Measurements from ENCODE around the gene BRMS1.

Gene BRMS1

GRCh38 chr11:66335531-66336233 lies 9.2 kb downstream of the BRMS1 start:
- Histone ChIP-seq H3K9ac (ENCODE audit: low read length) (no peak overlapping the region), H2AK5ac (ENCODE audit: low read length) (peak overlapping the region; percentile 60), H3K18ac (ENCODE audit: low read length) (peak overlapping the region; percentile 83), H4K8ac (ENCODE audit: low read depth, low read length) (peak overlapping the region; percentile 61), H2AFZ (ENCODE audit: insufficient read depth, low read length, poor library complexity) (peak overlapping the region; percentile 6), H2BK5ac (ENCODE audit: low read depth, low read length, poor library complexity) (peak overlapping the region; percentile 55), H3K4ac (ENCODE audit: low read depth, low read length) (peak overlapping the region; percentile 30), H3K4me1 (ENCODE audit: control insufficient read depth in 1 of 2, insufficient read depth in 2 of 2, low read length in 2 of 2) (peaks cover 13 to 15% of the 10 kb centered on the region in 2 experiments), H3K27ac (ENCODE audit: low read depth, low read length) (peak overlapping the region; percentile 52), H3K4me3 (ENCODE audit: low read depth, low read length) (peak overlapping the region; percentile 60), H3K36me3 (ENCODE audit: control insufficient read depth in 1 of 2, insufficient read depth in 2 of 2, low read length in 2 of 2) (peaks cover 33 to 43% of the 10 kb centered on the region in 2 experiments), H4K12ac (ENCODE audit: low read depth, low read length) (peak overlapping the region; percentile 39), H3K27me3 (ENCODE audit: insufficient read depth, low read length) (no peaks in the 10 kb centered on the region), H3K79me1 (ENCODE audit: low read length) (peaks cover 7% of the 10 kb centered on the region), H3K9me3 (ENCODE audit: insufficient read depth, low read depth, low read length) (no peaks in the 10 kb centered on the region), H3K79me2 (ENCODE audit: control insufficient read depth, insufficient read depth, low read length, poor library complexity) (peaks cover 4% of the 10 kb centered on the region), H3K23ac (ENCODE audit: low read length) (no peak overlapping the region), H3K14ac (ENCODE audit: low read length) (peak overlapping the region; percentile 92), H4K91ac (ENCODE audit: low read depth, low read length) (peak overlapping the region; percentile 71), H3K4me2 (ENCODE audit: low read length) (peak overlapping the region; percentile 84), H2BK12ac (ENCODE audit: low read length) (peak overlapping the region; percentile 58), H2BK120ac (ENCODE audit: insufficient read depth, low read length, poor library complexity) (peak overlapping the region; percentile 49)
- DNase-seq = peak in 1 of 2 donors; percentile 26
- WGBS (ENCODE audit: extremely low coverage, insufficient coverage, insufficient read length) = no CpG with 5 or more reads among the region's 35 CpGs

- peak overlapping the region; percentile 25 for H2BK12ac ChIP-seq (ENCODE audit: low read length)
- H3K79me2 ChIP-seq (ENCODE audit: control insufficient read depth, insufficient read depth, low read length, poor library complexity) = peaks cover 4% of the 10 kb centered on the region
- H3K36me3 ChIP-seq (ENCODE audit: control insufficient read depth in 1 of 2, insufficient read depth in 2 of 2, low read length in 2 of 2) = peaks cover 25 to 34% of the 10 kb centered on the region in 2 experiments
- no peaks in the 10 kb centered on the region for H3K27me3 ChIP-seq (ENCODE audit: insufficient read depth, low read length)
- H3K4me2 ChIP-seq (ENCODE audit: low read length) = peak overlapping the region; percentile 84
- H4K8ac ChIP-seq (ENCODE audit: low read depth, low read length) = no peak overlapping the region
- H4K91ac ChIP-seq (ENCODE audit: low read depth, low read length) = no peak overlapping the region
- no peak overlapping the region for H3K27ac ChIP-seq (ENCODE audit: low read depth, low read length)
- H3K4me1 ChIP-seq (ENCODE audit: control insufficient read depth in 1 of 2, insufficient read depth in 2 of 2, low read length in 2 of 2) = peaks cover 13 to 15% of the 10 kb centered on the region in 2 experiments
- H2AK5ac ChIP-seq (ENCODE audit: low read length) = peak overlapping the region; percentile 11
- H2AFZ ChIP-seq (ENCODE audit: insufficient read depth, low read length, poor library complexity) = no peak overlapping the region
- H3K23ac ChIP-seq (ENCODE audit: low read length) = no peak overlapping the region
- H3K79me1 ChIP-seq (ENCODE audit: low read length) = peaks cover 7% of the 10 kb centered on the region
- H3K4me3 ChIP-seq (ENCODE audit: low read depth, low read length) = no peak overlapping the region
- H4K12ac ChIP-seq (ENCODE audit: low read depth, low read length) = no peak overlapping the region
- DNase-seq = no peak
- no peaks in the 10 kb centered on the region for H3K9me3 ChIP-seq (ENCODE audit: insufficient read depth, low read depth, low read length)
- H2BK120ac ChIP-seq (ENCODE audit: insufficient read depth, low read length, poor library complexity) = no peak overlapping the region
- H3K9ac ChIP-seq (ENCODE audit: low read length) = no peak overlapping the region
- H3K14ac ChIP-seq (ENCODE audit: low read length) = no peak overlapping the region
- H2BK5ac ChIP-seq (ENCODE audit: low read depth, low read length, poor library complexity) = no peak overlapping the region
- no CpG with 5 or more reads among the region's 42 CpGs for WGBS (ENCODE audit: extremely low coverage, insufficient coverage, insufficient read length)
- no peak overlapping the region for H3K4ac ChIP-seq (ENCODE audit: low read depth, low read length)
- no peak overlapping the region for H3K18ac ChIP-seq (ENCODE audit: low read length)
Measured at GRCh38 chr11:66334605-66335442, 10.1 kb downstream of the BRMS1 start.

- H3K9ac ChIP-seq (ENCODE audit: low read length) = no peak overlapping the region
- H3K23ac ChIP-seq (ENCODE audit: low read length) = no peak overlapping the region
- H3K9me3 ChIP-seq (ENCODE audit: insufficient read depth, low read depth, low read length) = no peaks in the 10 kb centered on the region
- H3K14ac ChIP-seq (ENCODE audit: low read length) = no peak overlapping the region
- H3K36me3 ChIP-seq (ENCODE audit: control insufficient read depth in 1 of 2, insufficient read depth in 2 of 2, low read length in 2 of 2) = peaks cover 18 to 31% of the 10 kb centered on the region in 2 experiments
- no peak for DNase-seq
- H2BK120ac ChIP-seq (ENCODE audit: insufficient read depth, low read length, poor library complexity) = no peak overlapping the region
- no peak overlapping the region for H3K4me3 ChIP-seq (ENCODE audit: low read depth, low read length)
- no peaks in the 10 kb centered on the region for H3K27me3 ChIP-seq (ENCODE audit: insufficient read depth, low read length)
- no peak overlapping the region for H2AK5ac ChIP-seq (ENCODE audit: low read length)
- H3K4me2 ChIP-seq (ENCODE audit: low read length) = no peak overlapping the region
- no peak overlapping the region for H4K12ac ChIP-seq (ENCODE audit: low read depth, low read length)
- no peak overlapping the region for H3K27ac ChIP-seq (ENCODE audit: low read depth, low read length)
- H2BK5ac ChIP-seq (ENCODE audit: low read depth, low read length, poor library complexity) = no peak overlapping the region
- H2AFZ ChIP-seq (ENCODE audit: insufficient read depth, low read length, poor library complexity) = no peak overlapping the region
- H3K4me1 ChIP-seq (ENCODE audit: control insufficient read depth in 1 of 2, insufficient read depth in 2 of 2, low read length in 2 of 2) = peaks cover 13 to 15% of the 10 kb centered on the region in 2 experiments
- H3K79me1 ChIP-seq (ENCODE audit: low read length) = peaks cover 7% of the 10 kb centered on the region
- no peak overlapping the region for H4K8ac ChIP-seq (ENCODE audit: low read depth, low read length)
- H2BK12ac ChIP-seq (ENCODE audit: low read length) = no peak overlapping the region
- H4K91ac ChIP-seq (ENCODE audit: low read depth, low read length) = no peak overlapping the region
- H3K18ac ChIP-seq (ENCODE audit: low read length) = no peak overlapping the region
- no peak overlapping the region for H3K4ac ChIP-seq (ENCODE audit: low read depth, low read length)
- WGBS (ENCODE audit: extremely low coverage, insufficient coverage, insufficient read length) = no CpG with 5 or more reads among the region's 29 CpGs
- peaks cover 4% of the 10 kb centered on the region for H3K79me2 ChIP-seq (ENCODE audit: control insufficient read depth, insufficient read depth, low read length, poor library complexity)
Measured at GRCh38 chr11:66333896-66334604, 10.9 kb downstream of the BRMS1 start.

- Histone ChIP-seq H3K23ac (ENCODE audit: low read length) (no peak overlapping the region), H3K79me1 (ENCODE audit: low read length) (peaks cover 7% of the 10 kb centered on the region), H4K12ac (ENCODE audit: low read depth, low read length) (no peak overlapping the region), H2BK5ac (ENCODE audit: low read depth, low read length, poor library complexity) (no peak overlapping the region), H3K18ac (ENCODE audit: low read length) (no peak overlapping the region), H2BK12ac (ENCODE audit: low read length) (no peak overlapping the region), H4K8ac (ENCODE audit: low read depth, low read length) (no peak overlapping the region), H2AFZ (ENCODE audit: insufficient read depth, low read length, poor library complexity) (no peak overlapping the region), H4K91ac (ENCODE audit: low read depth, low read length) (no peak overlapping the region), H3K27ac (ENCODE audit: low read depth, low read length) (no peak overlapping the region), H3K36me3 (ENCODE audit: control insufficient read depth in 1 of 2, insufficient read depth in 2 of 2, low read length in 2 of 2) (peaks cover 11 to 24% of the 10 kb centered on the region in 2 experiments), H3K79me2 (ENCODE audit: control insufficient read depth, insufficient read depth, low read length, poor library complexity) (peaks cover 4% of the 10 kb centered on the region), H2AK5ac (ENCODE audit: low read length) (no peak overlapping the region), H3K4me3 (ENCODE audit: low read depth, low read length) (no peak overlapping the region), H2BK120ac (ENCODE audit: insufficient read depth, low read length, poor library complexity) (no peak overlapping the region), H3K4me1 (ENCODE audit: control insufficient read depth in 1 of 2, insufficient read depth in 2 of 2, low read length in 2 of 2) (peaks cover 17 to 18% of the 10 kb centered on the region in 2 experiments), H3K9me3 (ENCODE audit: insufficient read depth, low read depth, low read length) (no peaks in the 10 kb centered on the region), H3K27me3 (ENCODE audit: insufficient read depth, low read length) (no peaks in the 10 kb centered on the region), H3K14ac (ENCODE audit: low read length) (no peak overlapping the region), H3K4me2 (ENCODE audit: low read length) (no peak overlapping the region), H3K9ac (ENCODE audit: low read length) (no peak overlapping the region), H3K4ac (ENCODE audit: low read depth, low read length) (no peak overlapping the region)
- no peak for DNase-seq
- no CpG with 5 or more reads among the region's 19 CpGs for WGBS (ENCODE audit: extremely low coverage, insufficient coverage, insufficient read length)
Measured at GRCh38 chr11:66333220-66333877, 11.6 kb downstream of the BRMS1 start.

Data from trophoblast cell (in vitro differentiated cells and primary cell).